ENCODE results near the gene HABP4.

HABP4 gene

DNA sequence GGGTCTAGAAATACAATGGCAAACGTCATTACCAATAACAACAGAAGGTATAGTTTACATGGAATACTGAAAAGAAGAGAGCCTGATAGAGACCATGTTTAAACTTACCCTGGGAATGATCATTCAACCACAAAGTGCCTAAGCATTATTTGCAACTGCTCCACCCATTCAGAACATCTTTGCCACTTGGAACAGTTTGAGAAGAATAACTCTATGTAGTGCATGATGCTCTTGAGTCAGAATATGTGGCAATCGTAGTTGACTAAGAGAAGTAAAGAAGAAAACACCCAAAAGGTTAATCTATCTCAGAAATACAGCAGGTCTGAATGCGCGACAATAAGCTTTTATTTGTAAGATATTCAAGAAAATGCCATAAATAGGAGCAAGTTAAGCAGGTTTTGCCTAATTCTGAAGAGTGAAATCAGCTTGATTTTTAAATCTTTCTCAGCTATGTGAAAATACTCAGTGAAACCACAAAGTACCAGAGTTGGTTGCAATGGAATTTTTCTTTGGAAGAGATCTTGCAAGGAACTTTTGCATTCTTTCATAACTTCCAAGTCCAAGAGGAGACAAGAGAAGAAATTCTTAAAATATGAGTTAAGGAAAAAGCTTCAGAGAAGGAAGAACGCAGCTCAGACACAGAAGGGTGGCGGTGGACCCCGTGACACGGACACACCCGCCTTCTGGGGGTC is 64.3 kb downstream of the HABP4 start:
- peak; percentile 42 for DNase-seq (ENCODE audit: low read depth, low spot score)
- TF ChIP-seq, protein P1, sequence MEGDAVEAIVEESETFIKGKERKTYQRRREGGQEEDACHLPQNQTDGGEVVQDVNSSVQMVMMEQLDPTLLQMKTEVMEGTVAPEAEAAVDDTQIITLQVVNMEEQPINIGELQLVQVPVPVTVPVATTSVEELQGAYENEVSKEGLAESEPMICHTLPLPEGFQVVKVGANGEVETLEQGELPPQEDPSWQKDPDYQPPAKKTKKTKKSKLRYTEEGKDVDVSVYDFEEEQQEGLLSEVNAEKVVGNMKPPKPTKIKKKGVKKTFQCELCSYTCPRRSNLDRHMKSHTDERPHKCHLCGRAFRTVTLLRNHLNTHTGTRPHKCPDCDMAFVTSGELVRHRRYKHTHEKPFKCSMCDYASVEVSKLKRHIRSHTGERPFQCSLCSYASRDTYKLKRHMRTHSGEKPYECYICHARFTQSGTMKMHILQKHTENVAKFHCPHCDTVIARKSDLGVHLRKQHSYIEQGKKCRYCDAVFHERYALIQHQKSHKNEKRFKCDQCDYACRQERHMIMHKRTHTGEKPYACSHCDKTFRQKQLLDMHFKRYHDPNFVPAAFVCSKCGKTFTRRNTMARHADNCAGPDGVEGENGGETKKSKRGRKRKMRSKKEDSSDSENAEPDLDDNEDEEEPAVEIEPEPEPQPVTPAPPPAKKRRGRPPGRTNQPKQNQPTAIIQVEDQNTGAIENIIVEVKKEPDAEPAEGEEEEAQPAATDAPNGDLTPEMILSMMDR (IDR thresholded peaks at IDR 0.05; ENCODE audit: insufficient read depth, low read length, missing control alignments) = no peak
- CTCF ChIA-PET = interaction anchor here (0.9 to 1.2 kb wide), 3 partner anchors 9 to 98 kb away, joined by 3 to 4 read pairs (median 3); no protein-coding TSS in a partner anchor
- no peak overlapping the region for H3K4me3 ChIP-seq (ENCODE audit: low read depth, low read length)
- POLR2A ChIA-PET = interaction anchor here (1.0 to 1.9 kb wide), 3 partner anchors 25 to 141 kb away, joined by 3 to 5 read pairs (median 3); no protein-coding TSS in a partner anchor

DNA sequence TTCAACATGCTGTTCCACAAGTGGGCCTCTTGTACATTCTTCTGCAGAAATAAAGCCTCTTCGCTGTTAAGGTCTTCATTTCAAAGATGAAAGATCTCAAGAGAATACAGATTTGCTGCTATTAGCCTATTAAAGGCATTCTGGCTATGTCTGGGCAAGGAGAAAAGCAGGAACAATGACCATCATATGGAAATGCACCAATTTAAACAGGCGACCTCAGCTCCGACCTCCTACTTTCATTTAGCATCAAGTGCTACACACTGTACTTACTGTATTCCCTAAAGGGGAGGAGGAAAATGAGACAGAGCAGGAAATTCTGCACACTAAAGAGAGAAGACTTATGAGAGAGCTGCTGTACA is 64.8 kb downstream of the HABP4 start:
- DNase-seq (ENCODE audit: low read depth, low spot score) = no peak
- TF ChIP-seq, protein P1 (IDR thresholded peaks at IDR 0.05; ENCODE audit: insufficient read depth, low read length, missing control alignments) = no peak
- H3K4me3 ChIP-seq (ENCODE audit: low read depth, low read length) = no peak overlapping the region
- ChIA-PET POLR2A (no interaction called here), CTCF (interaction anchor here (1.1 to 1.2 kb wide), 3 partner anchors 10 to 98 kb away, joined by 3 to 4 read pairs (median 3); no protein-coding TSS in a partner anchor)

DNA sequence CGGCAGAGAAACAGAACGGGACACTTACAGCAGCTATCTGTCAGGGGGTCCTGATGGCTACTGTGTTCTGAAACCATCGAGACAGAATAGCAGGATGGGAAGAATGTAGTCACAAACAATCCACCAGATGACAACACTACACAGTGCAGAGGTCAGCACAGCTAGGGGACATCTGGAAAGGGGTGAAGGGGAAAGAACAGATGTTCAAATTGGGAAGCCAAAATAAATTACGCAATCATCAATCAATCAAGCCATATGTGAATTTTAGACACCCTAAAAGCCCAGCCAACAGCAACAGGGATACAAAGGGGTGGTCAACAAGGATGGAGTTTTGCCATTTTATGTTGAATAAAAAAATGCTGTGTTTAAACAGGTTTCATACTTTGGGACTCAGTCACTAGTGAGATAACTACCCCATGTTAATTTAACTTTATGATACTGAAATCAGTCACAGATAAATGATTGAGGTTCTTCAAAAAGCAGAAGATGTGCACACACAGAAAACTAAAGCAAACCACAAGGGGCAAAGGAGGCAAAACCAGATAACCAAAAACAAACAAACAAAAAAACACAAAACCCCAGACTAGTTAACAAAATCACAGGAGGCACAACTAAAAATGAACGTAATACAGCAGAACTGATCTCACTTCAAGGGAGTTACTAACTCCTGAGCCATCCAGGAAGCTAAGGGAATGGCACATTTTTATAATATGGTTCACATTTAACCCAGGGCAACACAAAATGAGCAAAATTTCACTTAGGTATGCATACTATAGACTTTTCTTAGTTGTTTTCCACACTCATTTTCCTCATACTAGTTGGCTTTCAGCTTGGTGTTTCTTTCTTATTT is 65.9 kb downstream of the HABP4 start:
- TF ChIP-seq, protein P1 (IDR thresholded peaks at IDR 0.05; ENCODE audit: insufficient read depth, low read length, missing control alignments) = no peak
- H3K4me3 ChIP-seq (ENCODE audit: low read depth, low read length) = no peak overlapping the region
- ChIA-PET POLR2A (interaction anchor here (0.9 kb wide), 1 partner anchor 37 kb away, joined by 3 read pairs; no protein-coding TSS in a partner anchor), CTCF (interaction anchor here (1.1 to 1.5 kb wide), 3 partner anchors 9 to 139 kb away, joined by 3 read pairs; no protein-coding TSS in a partner anchor)
- no peak for DNase-seq (ENCODE audit: low read depth, low spot score)

DNA sequence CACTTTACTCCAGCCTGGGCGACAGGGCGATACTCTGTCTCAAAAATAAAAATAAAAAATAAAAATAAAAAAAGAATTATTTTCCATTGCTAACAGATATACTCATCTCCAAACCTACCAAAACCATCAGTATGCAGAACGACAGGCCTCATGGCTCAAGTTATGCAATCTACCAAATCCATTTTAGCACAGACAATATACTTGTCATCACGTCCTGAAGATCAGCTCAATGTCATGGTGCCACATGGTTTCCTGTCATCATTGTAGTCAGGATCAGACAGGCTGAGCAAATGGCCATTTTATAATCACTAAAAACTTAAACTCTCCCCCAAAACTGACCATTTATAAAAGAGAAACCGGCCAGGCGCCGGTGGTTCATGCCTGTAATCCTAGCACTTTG is 69.1 kb downstream of the HABP4 start:
- TF ChIP-seq, protein P1 (IDR thresholded peaks at IDR 0.05; ENCODE audit: insufficient read depth, low read length, missing control alignments) = no peak
- CTCF ChIA-PET = no interaction called here
- DNase-seq (ENCODE audit: low read depth, low spot score) = no peak
- POLR2A ChIA-PET = no interaction called here
- no peak overlapping the region for H3K4me3 ChIP-seq (ENCODE audit: low read depth, low read length)

DNA sequence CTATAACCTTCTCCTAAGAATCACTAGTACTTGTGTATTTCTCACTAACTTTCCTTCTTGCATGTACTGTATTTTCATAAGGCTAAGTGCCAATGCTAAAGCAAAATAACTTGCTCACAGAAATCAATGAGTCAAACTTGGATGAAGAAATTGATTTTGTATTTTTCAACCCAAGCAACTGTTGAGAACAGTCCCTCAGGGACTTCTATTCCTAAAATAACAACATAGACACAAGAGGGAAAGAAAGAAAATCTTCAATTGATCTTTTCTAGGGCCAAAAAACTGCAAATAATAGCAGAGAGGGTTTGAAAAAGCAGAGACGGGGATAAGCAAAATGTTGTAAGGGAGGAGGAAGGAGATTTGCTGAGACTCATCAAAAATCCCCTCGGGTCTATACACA is 69.8 kb downstream of the HABP4 start:
- no peak for DNase-seq (ENCODE audit: low read depth, low spot score)
- TF ChIP-seq, protein P1 (IDR thresholded peaks at IDR 0.05; ENCODE audit: insufficient read depth, low read length, missing control alignments) = no peak
- ChIA-PET POLR2A (no interaction called here), CTCF (interaction anchor here (1.7 kb wide), 1 partner anchor 13 kb away, joined by 3 read pairs; no protein-coding TSS in a partner anchor)
- H3K4me3 ChIP-seq (ENCODE audit: low read depth, low read length) = no peak overlapping the region

DNA sequence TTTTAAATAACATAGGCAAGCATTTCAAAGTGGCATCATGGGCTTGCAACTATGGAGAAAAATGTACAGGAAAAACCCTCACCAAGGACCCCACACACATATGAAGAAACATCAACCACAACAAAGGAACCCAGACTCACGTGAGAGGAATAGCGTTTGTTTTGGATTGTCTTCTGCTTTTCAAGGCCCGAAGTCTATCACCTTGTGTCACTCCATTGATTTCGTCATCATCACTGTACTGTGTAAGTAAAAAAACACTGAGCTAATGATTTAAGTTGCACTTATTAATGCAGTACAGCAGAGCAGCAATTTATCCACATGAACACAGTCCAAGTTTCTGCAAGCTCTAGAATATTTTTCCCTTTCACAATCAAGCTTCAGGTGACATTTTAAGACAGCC is 72.4 kb downstream of the HABP4 start:
- H3K4me3 ChIP-seq (ENCODE audit: low read depth, low read length) = no peak overlapping the region
- TF ChIP-seq, protein P1 (IDR thresholded peaks at IDR 0.05; ENCODE audit: insufficient read depth, low read length, missing control alignments) = no peak
- CTCF ChIA-PET = interaction anchor here (1.4 kb wide), 1 partner anchor 9 kb away, joined by 3 read pairs; no protein-coding TSS in a partner anchor
- POLR2A ChIA-PET = no interaction called here
- no peak for DNase-seq (ENCODE audit: low read depth, low spot score)

Data from AG04449 (cell line).